SK-N-SH (cell line): ENCODE data around the gene ANKMY1. TPM values are rescaled to one million over a fixed set of nuclear protein-coding genes. Genes with fewer than 3 reads are reported as not detected.

Experiments
- CTCF ChIA-PET: fragments of 300-600, 350-600 bp; formaldehyde crosslinking; extraction: SDS; loops from one replicate; lab custom pipeline; 2021; lab: Yijun Ruan, JAX
- POLR2A ChIA-PET: fragments of 350-600 bp; sonication (Branson Sonifier 250); formaldehyde crosslinking; extraction: SDS; loops from one replicate; lab custom pipeline; 2020; ENCODE audit warnings: antibody characterized with exemption, inconsistent platforms; lab: Yijun Ruan, JAX
- DNase-seq: peaks from one replicate; pipeline ENCODE4 v3.0.0; 2012
- H2AFZ ChIP-seq: fragments of 200-600 bp; sonication (generic); 2 replicates; pipeline ENCODE4 v1.8.1; 2016; ENCODE audit warnings: antibody characterized with exemption, mild to moderate bottlenecking, low read depth
- H3F3A ChIP-seq: fragments of 200-600 bp; sonication (generic); replicated peaks from 2 replicates; pipeline ENCODE3; 2016; ENCODE audit warnings: antibody characterized with exemption, mild to moderate bottlenecking; ENCODE audit not compliant: insufficient read depth
- H3K27ac ChIP-seq, 2 experiments: fragments of 200-500 bp in 1 of 2; fragments of 200-600 bp in 1 of 2; sonication (Bioruptor generic) in 1 of 2; sonication (generic), shearing (Covaris generic) in 1 of 2; 2 replicates each; pipeline versions ENCODE4 v1.5.1 to v1.6.1; 2014 to 2016; ENCODE audit warnings: low read depth in 2 of 2, inconsistent platforms in 1 of 2, low read length in 1 of 2, mild to moderate bottlenecking in 1 of 2, mixed read lengths in 1 of 2
- H3K27me3 ChIP-seq: fragments of 200-600 bp; sonication (generic), shearing (Covaris generic); 2 replicates; pipeline ENCODE4 v1.6.1; 2016; ENCODE audit warnings: mixed run types; ENCODE audit not compliant: insufficient read depth
- H3K36me3 ChIP-seq, 2 experiments: fragments of 200-500 bp in 1 of 2; fragments of 200-600 bp in 1 of 2; sonication (Bioruptor generic) in 1 of 2; sonication (generic) in 1 of 2; replicated peaks in 1 of 2; 2 replicates each; pipeline versions ENCODE3 to v1.5.1; 2014 to 2016; ENCODE audit warnings: low read length in 1 of 2, mild to moderate bottlenecking in 1 of 2; ENCODE audit not compliant: insufficient read depth in 2 of 2, control insufficient read depth in 1 of 2
- H3K4me1 ChIP-seq, 2 experiments: fragments of 200-500 bp in 1 of 2; fragments of 200-600 bp in 1 of 2; sonication (Bioruptor generic) in 1 of 2; sonication (generic), shearing (Covaris generic) in 1 of 2; 2 replicates each; pipeline versions ENCODE4 v1.5.1 to v1.6.1; 2014 to 2016; ENCODE audit warnings: low read depth in 1 of 2, low read length in 1 of 2, mixed run types in 1 of 2; ENCODE audit not compliant: insufficient read depth in 2 of 2, control insufficient read depth in 1 of 2
- H3K4me2 ChIP-seq: fragments of 200-600 bp; sonication (generic), shearing (Covaris generic); 2 replicates; pipeline ENCODE4 v1.6.1; 2017; ENCODE audit warnings: mixed run types
- H3K4me3 ChIP-seq, 2 experiments: fragments of 200-500 bp in 1 of 2; fragments of 200-600 bp in 1 of 2; sonication (Bioruptor generic) in 1 of 2; sonication (generic), shearing (Covaris generic) in 1 of 2; 2 replicates each; pipeline versions ENCODE4 v1.5.1 to v1.8.1; 2014 to 2016; ENCODE audit warnings: low read depth in 2 of 2, inconsistent platforms in 1 of 2, low read length in 1 of 2, mild to moderate bottlenecking in 1 of 2, mixed read lengths in 1 of 2, moderate library complexity in 1 of 2
- H3K79me2 ChIP-seq: fragments of 200-600 bp; sonication (generic); 2 replicates; pipeline ENCODE4 v1.8.1; 2017; ENCODE audit warnings: mild to moderate bottlenecking; ENCODE audit not compliant: insufficient read depth
- H3K9ac ChIP-seq: fragments of 200-600 bp; sonication (generic); 2 replicates; pipeline ENCODE4 v1.6.1; 2017; ENCODE audit warnings: mixed run types
- H3K9me2 ChIP-seq: fragments of 200-600 bp; sonication (generic); 2 replicates; pipeline ENCODE4 v1.6.1; 2017; ENCODE audit warnings: mixed run types
- H3K9me3 ChIP-seq: fragments of 200-600 bp; sonication (generic); 2 replicates; pipeline ENCODE4 v1.6.1; 2017; ENCODE audit warnings: mixed run types, mild to moderate bottlenecking, moderate library complexity
- H4K20me1 ChIP-seq: fragments of 200-600 bp; sonication (generic); 2 replicates; pipeline ENCODE4 v1.6.1; 2017; ENCODE audit warnings: mild to moderate bottlenecking, mixed run types; ENCODE audit not compliant: insufficient read depth
- ELF1 ChIP-seq: IDR thresholded peaks from 2 replicates; pipeline ENCODE4 v1.4.0; 2012
- EP300 ChIP-seq, 2 experiments: IDR thresholded peaks; 2 replicates each; pipeline versions ENCODE4 v1.4.0 to v1.6.1; 2012; ENCODE audit warnings: borderline replicate concordance in 1 of 2, low read depth in 1 of 2, low read length in 1 of 2
- FOSL2 ChIP-seq: IDR thresholded peaks from 2 replicates; pipeline ENCODE4 v1.4.0; 2012; ENCODE audit warnings: low read depth, mild to moderate bottlenecking, moderate library complexity, borderline replicate concordance
- FOXJ3 ChIP-seq: sonication (generic); formaldehyde crosslinking; IDR thresholded peaks from 2 replicates; pipeline ENCODE4 v1.5.1; 2020; ENCODE audit warnings: mild to moderate bottlenecking, missing genetic modification reagents
- FOXM1 ChIP-seq: IDR thresholded peaks from 2 replicates; pipeline ENCODE4 v1.4.0; 2012; ENCODE audit warnings: low read depth, mild to moderate bottlenecking
- GATA2 ChIP-seq: sonication (generic); formaldehyde crosslinking; IDR thresholded peaks from 2 replicates; pipeline ENCODE4 v1.5.0; 2020; ENCODE audit warnings: mild to moderate bottlenecking, missing genetic modification reagents
- MAX ChIP-seq: IDR thresholded peaks from 2 replicates; pipeline ENCODE4 v1.4.0; 2012; ENCODE audit warnings: low read depth
- MEF2A ChIP-seq: IDR thresholded peaks from 2 replicates; pipeline ENCODE4 v1.4.0; 2012; ENCODE audit warnings: low read depth, borderline replicate concordance
- NFIC ChIP-seq: IDR thresholded peaks from 2 replicates; pipeline ENCODE4 v1.4.0; 2012; ENCODE audit warnings: borderline replicate concordance
- RAD21 ChIP-seq: IDR thresholded peaks from 2 replicates; pipeline ENCODE4 v1.6.1; 2012; ENCODE audit warnings: mild to moderate bottlenecking, low read length
- RCOR1 ChIP-seq: fragments of 150-350 bp; IDR thresholded peaks from 2 replicates; pipeline ENCODE4 v1.6.1; 2017; ENCODE audit warnings: antibody characterized with exemption, low read length
- RFX5 ChIP-seq: IDR thresholded peaks from 2 replicates; pipeline ENCODE4 v1.6.1; 2012; ENCODE audit warnings: mild to moderate bottlenecking, improper control_type of control experiment, low read length
- SIN3A ChIP-seq: IDR thresholded peaks from 2 replicates; pipeline ENCODE4 v1.6.1; 2012; ENCODE audit warnings: low read depth, mild to moderate bottlenecking, low read length, moderate library complexity, borderline replicate concordance
- TAF1 ChIP-seq: IDR thresholded peaks from 2 replicates; pipeline ENCODE4 v1.6.1; 2012; ENCODE audit warnings: low read depth, mild to moderate bottlenecking, low read length, moderate library complexity, borderline replicate concordance
- TEAD4 ChIP-seq: IDR thresholded peaks from 2 replicates; pipeline ENCODE4 v1.4.0; 2012; ENCODE audit warnings: mild to moderate bottlenecking, borderline replicate concordance; ENCODE audit not compliant: insufficient read depth
- USF1 ChIP-seq: IDR thresholded peaks from 2 replicates; pipeline ENCODE4 v1.4.0; 2012; ENCODE audit warnings: low read depth, borderline replicate concordance
- YY1 ChIP-seq: IDR thresholded peaks from 2 replicates; pipeline ENCODE4 v1.4.0; 2012; ENCODE audit warnings: low read depth, mild to moderate bottlenecking
- WGBS: methylation state at CpG from one replicate; pipeline ENCODE4 v1.1.6; 2017; ENCODE audit warnings: low lambda C conversion rate; 5-methylcytosine and 5-hydroxymethylcytosine counted together
- polyA plus RNA-seq, 3 experiments: library from polyadenylated mRNA; depleted of rRNA; stranded (reverse); fragments of >200 nt; gene quantifications; 2 replicates each; pipeline ENCODE4 v1.2.3, GENCODE V29; 2012
- TF ChIP-seq, protein P1 (sequence below): fragments of 200-600 bp; sonication (generic); IDR thresholded peaks from 2 replicates; pipeline ENCODE4 v1.6.1; 2017; ENCODE audit warnings: antibody characterized with exemption, mild to moderate bottlenecking, moderate library complexity
- TF ChIP-seq, protein P2 (sequence below): IDR thresholded peaks from 2 replicates; pipeline ENCODE4 v1.4.0; 2012; ENCODE audit warnings: low read depth, borderline replicate concordance
- TF ChIP-seq, protein P3 (sequence below): IDR thresholded peaks from 2 replicates; pipeline ENCODE4; 2012

ANKMY1 gene
- polyA plus RNA-seq, 1 of the 3 experiments (the other 2 are of a cell fraction): 12.1 TPM

- Histone ChIP-seq H3K27ac (no peak overlapping the region), H3K9me3 (no peaks in the 10 kb centered on the region), H3K9ac (no peak overlapping the region), H3K4me3 (no peak overlapping the region), H3K27me3 (no peaks in the 10 kb centered on the region), H4K20me1 (peaks cover 17% of the 10 kb centered on the region; the same call in 1 of the 2 replicates), H3K9me2 (no peaks in the 10 kb centered on the region), H3F3A (peaks cover 3% of the 10 kb centered on the region), H3K4me1 (peaks cover 0 to 7% of the 10 kb centered on the region in 2 experiments; a peak in 1 of 4 replicates), H3K4me2 (no peak overlapping the region), H3K79me2 (peaks cover 24% of the 10 kb centered on the region; the same call in 1 of the 2 replicates), H2AFZ (no peak overlapping the region), H3K36me3 (peaks cover 4 to 45% of the 10 kb centered on the region in 2 experiments)
- ChIA-PET CTCF (interaction anchor here (1.9 to 3.1 kb wide), 2 partner anchors 10 to 62 kb away, joined by 6 to 14 read pairs; no protein-coding TSS in a partner anchor), POLR2A (no interaction called here)
- no peak for TF ChIP-seq ELF1
- no peak for TF ChIP-seq TAF1
- no peak for TF ChIP-seq RAD21
- no peak for TF ChIP-seq YY1
- DNase-seq: no peak
- 93% methylated on average over 2 of the region's 32 CpGs for WGBS
Measured at GRCh38 chr2:240576436-240577205, 18.8 kb upstream of the ANKMY1 start.

GRCh38 chr2:240576036-240576435 is 18.2 kb upstream of the ANKMY1 start:
- Histone ChIP-seq H3K36me3 (peaks cover 0 to 45% of the 10 kb centered on the region in 2 experiments), H3K4me1 (peaks cover 0 to 7% of the 10 kb centered on the region in 2 experiments; a peak in 1 of 4 replicates), H3K4me2 (no peak overlapping the region), H3F3A (peaks cover 3% of the 10 kb centered on the region), H3K9me3 (no peaks in the 10 kb centered on the region), H3K79me2 (peaks cover 20% of the 10 kb centered on the region; the same call in 1 of the 2 replicates), H3K27ac (no peak overlapping the region), H3K9ac (no peak overlapping the region), H3K9me2 (no peaks in the 10 kb centered on the region), H3K4me3 (no peak overlapping the region), H2AFZ (no peak overlapping the region), H3K27me3 (no peaks in the 10 kb centered on the region), H4K20me1 (peaks cover 16% of the 10 kb centered on the region; the same call in 1 of the 2 replicates)
- 74% methylated on average over 5 of the region's 6 CpGs for WGBS
- CTCF ChIA-PET: interaction anchor here (3.1 kb wide), 1 partner anchor 9 kb away, joined by 14 read pairs; no protein-coding TSS in a partner anchor
- DNase-seq: no peak
- POLR2A ChIA-PET: no interaction called here
- TF ChIP-seq SIN3A (no peak), NFIC (no peak), TEAD4 (no peak), FOSL2 (no peak), MAX (no peak), TAF1 (no peak), USF1 (no peak), ELF1 (no peak), GATA2 (CRISPR knock-in tag) (no peak), FOXJ3 (CRISPR knock-in tag) (no peak), MEF2A (no peak), EP300 (IDR thresholded peaks at IDR 0.05; ENCODE audit: borderline replicate concordance in 1 of 2, low read depth in 1 of 2, low read length in 1 of 2) (no peak), RCOR1 (no peak), RFX5 (no peak), FOXM1 (no peak)
- TF ChIP-seq, protein P1, sequence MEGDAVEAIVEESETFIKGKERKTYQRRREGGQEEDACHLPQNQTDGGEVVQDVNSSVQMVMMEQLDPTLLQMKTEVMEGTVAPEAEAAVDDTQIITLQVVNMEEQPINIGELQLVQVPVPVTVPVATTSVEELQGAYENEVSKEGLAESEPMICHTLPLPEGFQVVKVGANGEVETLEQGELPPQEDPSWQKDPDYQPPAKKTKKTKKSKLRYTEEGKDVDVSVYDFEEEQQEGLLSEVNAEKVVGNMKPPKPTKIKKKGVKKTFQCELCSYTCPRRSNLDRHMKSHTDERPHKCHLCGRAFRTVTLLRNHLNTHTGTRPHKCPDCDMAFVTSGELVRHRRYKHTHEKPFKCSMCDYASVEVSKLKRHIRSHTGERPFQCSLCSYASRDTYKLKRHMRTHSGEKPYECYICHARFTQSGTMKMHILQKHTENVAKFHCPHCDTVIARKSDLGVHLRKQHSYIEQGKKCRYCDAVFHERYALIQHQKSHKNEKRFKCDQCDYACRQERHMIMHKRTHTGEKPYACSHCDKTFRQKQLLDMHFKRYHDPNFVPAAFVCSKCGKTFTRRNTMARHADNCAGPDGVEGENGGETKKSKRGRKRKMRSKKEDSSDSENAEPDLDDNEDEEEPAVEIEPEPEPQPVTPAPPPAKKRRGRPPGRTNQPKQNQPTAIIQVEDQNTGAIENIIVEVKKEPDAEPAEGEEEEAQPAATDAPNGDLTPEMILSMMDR: no peak
- TF ChIP-seq, protein P2, sequence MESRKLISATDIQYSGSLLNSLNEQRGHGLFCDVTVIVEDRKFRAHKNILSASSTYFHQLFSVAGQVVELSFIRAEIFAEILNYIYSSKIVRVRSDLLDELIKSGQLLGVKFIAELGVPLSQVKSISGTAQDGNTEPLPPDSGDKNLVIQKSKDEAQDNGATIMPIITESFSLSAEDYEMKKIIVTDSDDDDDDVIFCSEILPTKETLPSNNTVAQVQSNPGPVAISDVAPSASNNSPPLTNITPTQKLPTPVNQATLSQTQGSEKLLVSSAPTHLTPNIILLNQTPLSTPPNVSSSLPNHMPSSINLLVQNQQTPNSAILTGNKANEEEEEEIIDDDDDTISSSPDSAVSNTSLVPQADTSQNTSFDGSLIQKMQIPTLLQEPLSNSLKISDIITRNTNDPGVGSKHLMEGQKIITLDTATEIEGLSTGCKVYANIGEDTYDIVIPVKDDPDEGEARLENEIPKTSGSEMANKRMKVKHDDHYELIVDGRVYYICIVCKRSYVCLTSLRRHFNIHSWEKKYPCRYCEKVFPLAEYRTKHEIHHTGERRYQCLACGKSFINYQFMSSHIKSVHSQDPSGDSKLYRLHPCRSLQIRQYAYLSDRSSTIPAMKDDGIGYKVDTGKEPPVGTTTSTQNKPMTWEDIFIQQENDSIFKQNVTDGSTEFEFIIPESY: no peak
- TF ChIP-seq, protein P3, sequence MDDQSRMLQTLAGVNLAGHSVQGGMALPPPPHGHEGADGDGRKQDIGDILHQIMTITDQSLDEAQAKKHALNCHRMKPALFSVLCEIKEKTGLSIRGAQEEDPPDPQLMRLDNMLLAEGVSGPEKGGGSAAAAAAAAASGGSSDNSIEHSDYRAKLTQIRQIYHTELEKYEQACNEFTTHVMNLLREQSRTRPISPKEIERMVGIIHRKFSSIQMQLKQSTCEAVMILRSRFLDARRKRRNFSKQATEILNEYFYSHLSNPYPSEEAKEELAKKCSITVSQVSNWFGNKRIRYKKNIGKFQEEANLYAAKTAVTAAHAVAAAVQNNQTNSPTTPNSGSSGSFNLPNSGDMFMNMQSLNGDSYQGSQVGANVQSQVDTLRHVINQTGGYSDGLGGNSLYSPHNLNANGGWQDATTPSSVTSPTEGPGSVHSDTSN: no peak
